ENCODE results near the gene PFKL.

GRCh38 chr21:44350773-44351481 lies 51.1 kb downstream of the PFKL start:
- TF ChIP-seq CTCF (IDR thresholded peaks at IDR 0.05) (no peak), POLR2A (IDR thresholded peaks at IDR 0.05) (no peak)
